Ureter (tissue), 1 donor: ENCODE results near the gene BZW2. TPM values are rescaled to one million over a fixed set of nuclear protein-coding genes. Genes with fewer than 3 reads are reported as not detected.
"Not testable (repeated sequence)": the region's sequence is repeated elsewhere in the genome, so short reads cannot be mapped to it uniquely, and the experiment has no call there.

Experiments
- DNase-seq: peaks from one replicate; pipeline ENCODE4 v3.0.0-alpha.2; 2020; ENCODE audit warnings: low spot score
- total RNA-seq: library from RNA; stranded (reverse); gene quantifications from one replicate; pipeline ENCODE4 v1.2.4, GENCODE V29; 2023
- donor health status: DM: yes; HTN: yes; CAD: no.

The BZW2 gene
- total RNA-seq, 1 donor from 2014 or later, result 96.3 TPM

DNA sequence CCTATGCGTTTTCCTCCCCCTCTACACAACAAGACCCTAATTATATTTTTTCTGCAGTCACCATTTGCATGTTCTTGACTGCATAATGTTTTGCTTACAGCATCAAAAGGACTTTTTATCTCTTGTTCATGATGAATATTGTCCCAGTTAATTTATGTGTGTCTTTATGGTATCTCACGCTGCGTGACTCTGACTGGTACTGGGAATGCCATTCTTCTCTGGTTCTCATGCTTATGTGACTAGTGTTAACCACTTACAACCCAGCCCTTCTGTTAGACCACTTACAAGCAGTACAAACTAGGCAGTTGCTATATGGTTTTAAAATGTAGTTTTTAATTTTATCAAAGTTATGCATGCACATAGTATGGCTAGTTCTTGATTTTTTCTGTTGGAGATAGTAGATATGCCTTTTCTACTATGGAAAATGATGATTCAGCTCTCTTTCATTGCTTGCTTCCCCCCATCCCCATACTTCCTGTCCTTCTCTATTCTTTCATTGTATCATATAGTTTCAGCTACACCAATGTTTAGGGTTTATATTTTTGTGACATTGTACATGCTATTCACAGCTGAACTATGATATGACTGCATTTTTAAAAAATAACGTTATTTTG is 24.9 kb downstream of the BZW2 start:
- DNase-seq, result no peak

DNA sequence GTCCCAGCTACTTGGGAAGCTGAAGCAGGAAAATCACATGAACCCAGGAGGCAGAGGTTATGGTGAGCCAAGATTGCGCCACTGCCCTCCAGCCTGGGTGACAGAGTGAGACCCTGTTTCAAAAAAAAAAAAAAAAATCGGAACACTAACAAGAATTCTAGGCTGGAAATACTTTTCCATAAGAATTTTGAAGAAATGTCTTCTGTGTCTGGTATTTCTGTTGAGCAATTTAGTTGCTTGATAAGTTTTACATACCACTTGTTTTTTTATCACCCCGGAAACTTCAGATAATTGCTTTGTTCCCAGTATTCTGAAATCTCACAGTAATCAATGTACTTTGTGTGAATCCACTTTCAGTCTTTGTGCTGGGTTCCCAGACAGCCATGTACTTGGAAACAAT is 25.8 kb downstream of the BZW2 start:
- no peak for DNase-seq

DNA sequence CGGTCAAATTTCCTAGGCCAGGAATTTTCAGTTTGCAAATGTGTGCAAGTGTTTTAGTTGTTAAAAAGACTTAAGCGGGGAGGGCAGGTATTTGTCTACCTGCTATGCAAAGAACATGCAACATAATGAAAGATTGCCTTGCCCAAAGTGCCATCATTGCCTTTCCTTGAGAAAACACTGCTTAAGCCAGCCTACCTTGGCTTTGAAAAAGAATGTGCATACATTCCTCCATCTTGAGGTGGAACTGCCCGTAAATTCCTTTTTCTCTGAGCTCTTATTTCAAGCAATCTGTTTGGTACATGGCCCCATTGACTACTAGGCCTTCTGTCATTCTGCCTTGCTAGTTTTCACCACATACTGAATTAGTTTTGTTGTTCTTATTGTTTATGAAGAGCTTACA is 29.3 kb downstream of the BZW2 start:
- DNase-seq, result no peak

DNA sequence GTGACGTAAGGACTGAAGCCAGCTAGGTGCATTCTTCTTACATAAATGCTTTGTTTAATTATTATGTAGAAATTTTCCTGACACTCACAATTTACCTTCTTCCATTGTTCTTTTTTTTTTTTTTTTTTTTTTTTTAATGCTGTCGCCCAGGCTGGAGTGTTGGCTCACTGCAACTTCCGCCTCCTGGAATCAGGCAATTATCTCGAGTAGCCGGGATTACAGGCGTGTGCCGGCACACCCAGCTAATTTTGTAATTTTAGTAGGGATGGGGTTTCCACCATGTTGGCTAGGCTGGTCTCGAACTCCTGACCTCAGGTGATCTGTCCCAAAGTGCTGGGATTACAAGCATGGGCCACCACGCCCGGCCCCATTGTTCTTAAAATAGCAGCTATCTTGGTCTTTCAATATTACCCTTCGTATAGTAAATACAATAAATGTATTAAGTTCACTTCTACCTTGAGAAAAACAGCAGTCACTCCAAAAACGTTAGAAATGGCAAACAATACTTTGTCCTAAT is 32.1 kb downstream of the BZW2 start:
- no peak for DNase-seq

DNA sequence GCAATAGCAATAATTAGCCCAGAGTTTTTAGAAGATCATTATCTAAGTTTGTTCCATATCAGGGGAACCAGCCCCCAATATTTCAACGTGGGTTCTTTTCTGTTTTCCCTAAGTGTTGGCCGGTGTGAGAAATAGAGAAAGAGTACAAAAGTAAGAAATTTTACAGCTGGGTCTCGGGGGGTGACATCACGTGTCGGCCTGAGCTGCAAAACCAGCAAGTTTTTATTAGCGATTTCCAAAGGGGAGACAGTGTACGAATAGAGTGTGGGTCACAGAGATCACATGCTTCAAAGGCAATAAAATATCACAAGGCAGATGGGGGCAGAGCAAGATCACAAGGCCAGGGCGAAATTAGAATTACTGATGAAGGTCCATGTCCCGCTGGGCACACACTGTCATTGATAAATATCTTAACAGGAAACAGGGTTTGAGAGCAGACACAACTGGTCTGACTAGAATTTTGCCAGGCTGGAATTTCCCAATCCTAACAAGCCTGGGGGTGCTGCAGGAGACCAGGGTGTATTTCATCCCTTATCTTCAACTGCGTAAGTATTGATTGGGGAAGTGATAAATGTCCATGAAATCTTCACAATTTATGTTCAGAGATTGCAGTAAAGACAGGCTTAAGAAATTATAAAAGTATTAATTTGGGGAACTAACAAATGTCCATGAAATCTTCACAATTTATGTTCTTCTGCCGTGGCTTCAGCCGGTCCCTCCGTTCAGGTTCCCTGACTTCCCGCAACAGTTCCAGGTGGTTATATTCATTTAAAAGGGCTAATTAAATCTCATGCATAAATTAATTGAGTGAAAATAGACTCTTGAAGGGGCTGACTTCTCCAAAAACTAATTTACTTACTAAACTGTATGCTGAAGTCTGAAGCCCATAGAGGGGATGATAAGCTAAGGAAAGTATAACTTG is 32.9 kb downstream of the BZW2 start:
- not testable (repeated sequence) for DNase-seq

DNA sequence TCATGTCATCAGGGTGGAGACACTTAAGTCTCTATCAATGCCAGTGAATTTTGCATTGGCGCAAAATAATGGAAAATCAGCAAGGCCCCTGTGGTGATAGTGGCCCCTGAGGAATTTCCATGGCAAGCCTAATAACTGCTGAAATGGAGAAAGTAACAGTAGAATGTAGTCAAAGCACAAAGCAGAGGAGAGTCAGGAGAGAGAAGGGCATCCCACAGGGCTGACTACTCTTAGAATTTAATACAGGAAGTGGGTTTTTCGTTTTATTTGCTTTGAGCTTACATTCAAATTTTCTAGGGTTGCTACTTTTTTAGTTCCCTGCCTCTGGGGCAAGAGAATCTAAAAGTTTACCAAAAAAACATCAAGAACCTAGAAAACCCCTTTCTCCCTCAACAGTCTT is 39.0 kb downstream of the BZW2 start:
- DNase-seq, result no peak

DNA sequence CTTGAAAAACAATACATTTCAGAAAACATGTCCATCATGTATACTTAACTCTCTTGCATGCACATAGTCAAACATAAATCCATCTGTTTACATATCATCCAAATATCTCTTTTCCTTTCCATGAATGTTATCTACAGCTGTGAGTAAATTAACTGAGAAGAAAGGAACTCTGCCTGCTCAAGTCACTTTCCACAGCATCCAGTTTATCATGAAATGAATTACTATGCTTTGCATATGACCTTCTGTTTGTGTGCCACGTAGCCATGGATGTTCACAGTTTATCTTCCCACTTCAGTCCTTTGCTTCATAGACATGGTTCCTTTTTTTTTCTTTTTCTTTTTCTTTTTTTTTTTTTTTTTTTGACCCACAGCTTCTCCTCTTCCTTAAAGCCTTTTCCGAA is 39.6 kb downstream of the BZW2 start:
- no peak for DNase-seq

DNA sequence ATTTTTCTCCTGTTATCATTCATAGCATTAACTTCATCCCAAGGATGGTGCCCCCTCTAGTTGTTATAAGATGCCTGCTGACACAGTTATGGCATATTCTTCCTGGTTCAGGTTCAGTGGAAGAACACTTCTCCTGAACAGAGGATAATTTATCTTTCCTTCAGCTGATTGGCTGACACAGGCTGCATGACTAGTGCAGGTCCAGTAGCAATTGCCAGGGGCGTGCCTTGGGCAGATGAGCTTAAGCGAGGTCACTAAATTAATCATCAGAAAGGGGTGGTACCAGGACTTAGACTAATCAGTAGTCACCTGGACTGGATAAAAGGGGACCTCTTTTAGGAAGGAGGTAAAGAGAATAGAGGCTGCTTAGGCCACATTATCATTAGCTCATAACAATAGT is 42.3 kb downstream of the BZW2 start:
- no peak for DNase-seq

DNA sequence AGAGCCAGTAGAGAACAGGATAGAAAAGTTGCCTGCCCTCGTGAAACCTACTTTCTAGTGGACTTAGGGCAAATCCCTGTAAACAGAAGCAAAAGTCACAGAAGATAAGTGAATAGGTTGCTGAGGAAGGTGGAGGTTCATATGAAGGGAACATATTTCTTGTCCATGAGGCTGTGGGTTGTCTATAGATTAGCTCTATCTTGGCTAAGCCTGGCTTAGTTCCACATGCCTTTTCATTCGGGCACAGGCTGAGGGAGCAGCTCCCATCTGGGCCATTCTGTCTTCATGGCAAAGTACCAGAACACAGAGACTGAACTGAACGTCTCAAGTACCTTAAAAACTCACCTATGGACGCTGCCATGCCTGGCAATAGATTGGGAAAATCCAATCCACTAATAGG is 45.3 kb downstream of the BZW2 start:
- DNase-seq, result no peak

DNA sequence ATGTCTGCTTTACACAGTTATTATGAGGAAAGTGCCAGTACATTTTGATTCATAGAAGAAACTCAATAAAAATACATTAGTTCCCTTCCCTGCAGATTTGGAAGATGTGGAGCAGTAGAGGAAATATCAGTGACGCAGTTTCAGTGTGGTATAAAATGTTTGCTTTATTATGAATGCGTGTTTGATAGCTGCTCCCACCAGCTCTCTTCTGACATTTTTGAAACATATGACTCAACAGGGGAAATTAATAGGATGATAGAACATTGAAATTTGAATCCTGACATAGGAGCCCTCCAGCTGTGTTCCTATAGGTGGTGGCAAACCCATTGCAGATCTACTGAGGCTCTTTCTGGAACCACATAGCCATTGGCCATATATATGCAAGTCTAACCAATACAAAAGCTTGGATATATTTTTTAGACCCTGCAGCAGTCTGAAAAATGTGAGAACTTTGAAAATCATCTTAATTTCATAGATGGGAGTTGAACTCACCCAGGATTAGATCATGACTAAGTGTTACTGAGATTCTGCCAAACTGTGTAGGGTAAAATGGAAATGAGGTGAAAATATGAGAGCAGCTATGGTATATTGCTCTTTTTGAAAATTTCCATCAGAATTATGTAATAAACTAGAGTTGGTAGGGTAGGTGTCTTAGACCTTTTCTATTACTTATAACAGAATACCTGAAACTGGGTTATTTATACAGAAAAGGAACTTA is 47.8 kb downstream of the BZW2 start:
- DNase-seq, result no peak

DNA sequence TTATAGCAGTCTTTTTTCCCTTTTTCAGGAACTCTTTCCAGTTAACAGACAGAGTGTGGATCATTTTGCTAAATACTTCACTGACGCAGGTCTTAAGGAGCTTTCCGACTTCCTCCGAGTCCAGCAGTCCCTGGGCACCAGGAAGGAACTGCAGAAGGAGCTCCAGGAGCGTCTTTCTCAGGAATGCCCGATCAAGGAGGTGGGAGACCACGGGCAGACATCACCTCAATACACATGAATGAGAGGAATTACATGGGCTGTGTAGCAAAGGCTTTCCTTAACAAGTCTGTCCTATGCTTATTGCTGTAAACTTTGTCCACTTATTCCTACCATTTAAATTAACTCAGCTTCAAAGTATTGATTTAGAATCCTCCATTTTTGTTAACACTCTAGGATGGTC is 48.8 kb downstream of the BZW2 start:
- DNase-seq, result no peak

DNA sequence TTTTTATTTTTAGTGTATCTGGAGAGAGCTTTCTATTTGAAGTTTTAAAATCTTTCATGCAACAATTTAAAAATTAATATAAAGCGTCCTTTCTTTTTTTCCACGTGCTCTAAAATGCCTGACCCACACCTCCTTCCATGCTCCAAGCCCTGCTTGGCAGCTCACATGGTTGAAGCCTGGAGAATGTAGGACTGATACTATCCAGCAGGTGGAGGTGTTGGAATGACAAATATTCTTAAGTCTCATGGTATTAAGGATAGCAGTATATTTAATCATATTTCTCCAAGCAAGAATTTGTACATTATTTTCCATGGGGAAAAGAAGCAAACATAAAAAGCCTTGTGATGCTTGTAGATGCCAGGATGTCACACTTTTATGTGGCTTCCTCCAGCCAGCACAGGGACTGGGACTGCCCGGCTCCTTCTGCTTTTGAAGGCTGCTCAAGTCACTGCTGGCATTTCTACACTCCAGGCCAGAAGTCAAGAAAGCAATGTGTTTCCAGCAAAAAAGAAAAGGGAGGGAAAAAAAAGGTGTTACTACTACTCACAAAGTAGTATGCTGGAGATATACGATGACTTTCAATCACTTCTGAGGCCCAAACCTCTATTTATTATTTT is 49.7 kb downstream of the BZW2 start:
- no peak for DNase-seq

DNA sequence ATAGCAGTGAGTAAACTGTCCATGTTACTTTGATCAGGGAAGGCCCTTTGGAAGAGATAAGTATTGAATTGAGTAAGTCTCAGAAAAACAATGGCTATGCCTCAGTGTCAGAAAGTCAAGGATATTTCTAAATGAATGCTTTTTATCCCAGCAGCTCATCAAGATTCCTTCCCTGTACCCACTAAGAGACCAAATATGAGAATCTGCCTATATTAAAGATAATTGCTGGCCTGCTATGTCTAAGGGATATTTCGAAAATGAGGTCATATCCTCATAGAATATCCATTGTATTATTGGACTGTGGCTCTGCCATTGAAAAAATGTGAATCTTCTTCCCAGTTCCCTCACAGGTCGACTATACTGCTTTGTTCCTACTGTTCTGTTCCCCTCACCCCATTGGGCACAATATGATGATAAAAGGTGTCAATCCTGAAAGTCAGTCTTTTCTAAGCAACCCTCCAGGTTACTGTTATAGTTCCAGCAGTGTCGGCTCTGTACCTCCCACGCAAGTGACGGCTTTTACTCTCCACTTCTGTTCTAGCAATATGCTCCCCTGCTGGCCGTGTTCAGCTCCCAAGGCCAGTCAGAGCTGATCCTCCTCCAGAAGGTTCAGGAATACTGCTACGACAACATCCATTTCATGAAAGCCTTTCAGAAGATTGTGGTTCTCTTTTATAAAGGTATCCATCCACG is 51.7 kb downstream of the BZW2 start:
- no peak for DNase-seq

DNA sequence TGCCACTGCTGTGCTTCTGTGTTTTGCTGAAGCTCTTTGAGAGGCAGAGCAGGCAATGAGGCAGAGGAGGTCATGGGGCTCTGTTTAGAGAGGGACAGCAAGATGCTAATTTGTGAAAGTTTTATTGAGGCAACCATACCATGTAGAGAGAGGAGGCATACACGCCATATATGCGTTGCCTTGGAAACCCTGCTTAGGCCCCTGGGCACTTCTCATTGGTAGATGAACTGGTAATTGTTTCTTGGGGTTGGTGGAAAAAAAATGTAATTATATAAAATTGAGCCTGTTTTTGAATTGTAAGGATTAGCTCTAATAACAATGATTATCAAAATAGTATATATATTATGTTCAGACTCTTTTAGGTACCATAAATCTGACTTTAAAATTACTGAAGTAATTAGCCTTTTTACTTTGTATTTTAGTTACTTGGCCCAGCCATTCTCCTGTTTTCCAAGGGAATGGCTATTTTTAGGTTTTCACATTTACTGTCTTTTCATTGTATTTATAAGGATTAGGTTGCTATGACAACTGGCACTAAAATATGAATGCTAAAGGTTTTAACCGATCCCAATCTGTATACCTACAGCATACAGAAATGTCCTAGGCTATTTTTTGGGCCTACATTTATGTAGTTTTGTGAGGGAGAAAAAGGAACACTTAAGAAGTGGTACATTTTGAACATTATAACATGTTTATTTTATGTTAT is 52.4 kb downstream of the BZW2 start:
- DNase-seq, result no peak

DNA sequence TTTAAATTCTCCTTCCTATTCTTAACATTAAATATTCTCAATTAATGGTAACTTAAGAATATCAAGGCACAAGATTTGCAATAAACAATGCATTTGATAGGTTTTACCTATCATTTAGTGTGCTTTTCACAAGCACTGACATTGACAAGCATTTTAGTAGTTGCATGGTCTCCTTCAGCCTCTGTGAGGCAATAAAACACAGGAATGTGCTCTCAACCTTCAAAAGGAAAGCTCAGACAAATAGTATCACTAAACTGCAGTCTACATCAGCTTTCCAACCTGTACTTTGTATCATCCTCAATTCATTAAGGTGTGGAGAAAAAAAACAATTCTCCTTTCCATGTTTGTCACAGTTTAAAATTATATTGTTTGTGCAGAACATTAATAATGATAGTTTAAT is 56.5 kb downstream of the BZW2 start:
- DNase-seq, result no peak

DNA sequence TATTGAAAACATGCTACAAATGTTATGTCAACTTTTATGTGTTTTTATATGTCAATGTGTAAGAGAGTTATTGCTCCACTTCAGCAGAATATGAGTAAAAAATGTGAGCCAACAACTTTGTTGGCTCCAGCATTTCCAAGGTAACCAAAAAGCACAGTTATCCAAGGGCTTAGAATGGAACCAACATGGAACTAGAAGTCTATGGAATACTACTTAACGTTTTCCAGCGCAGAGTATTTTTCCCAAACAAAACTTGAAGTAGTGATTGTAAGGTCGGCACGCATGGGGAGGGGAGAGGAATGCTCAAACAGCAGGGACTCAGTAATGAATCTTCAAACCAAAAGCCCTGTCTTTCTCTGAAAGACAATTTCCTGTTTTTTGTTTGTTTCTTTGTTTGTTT is 62.5 kb downstream of the BZW2 start:
- DNase-seq, result no peak

DNA sequence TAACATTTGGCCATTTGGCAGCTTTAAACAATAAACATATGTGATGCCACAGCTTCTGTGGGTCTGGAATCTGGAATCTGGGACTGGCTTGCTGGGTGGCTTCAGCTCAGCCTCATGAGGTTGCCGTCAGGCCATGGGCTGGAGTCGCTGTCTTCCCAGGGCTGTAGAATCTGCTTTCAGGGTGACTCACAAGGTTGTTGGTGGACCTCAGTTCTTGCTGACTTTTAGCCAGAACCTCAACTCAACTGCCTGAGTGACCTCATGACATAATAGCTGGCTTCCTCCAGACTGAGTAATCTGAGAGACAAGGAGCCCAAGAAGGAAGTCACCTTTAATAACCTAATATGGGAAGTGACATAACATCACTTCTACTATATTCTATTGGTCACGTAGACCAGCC is 63.0 kb downstream of the BZW2 start:
- DNase-seq, result no peak

DNA sequence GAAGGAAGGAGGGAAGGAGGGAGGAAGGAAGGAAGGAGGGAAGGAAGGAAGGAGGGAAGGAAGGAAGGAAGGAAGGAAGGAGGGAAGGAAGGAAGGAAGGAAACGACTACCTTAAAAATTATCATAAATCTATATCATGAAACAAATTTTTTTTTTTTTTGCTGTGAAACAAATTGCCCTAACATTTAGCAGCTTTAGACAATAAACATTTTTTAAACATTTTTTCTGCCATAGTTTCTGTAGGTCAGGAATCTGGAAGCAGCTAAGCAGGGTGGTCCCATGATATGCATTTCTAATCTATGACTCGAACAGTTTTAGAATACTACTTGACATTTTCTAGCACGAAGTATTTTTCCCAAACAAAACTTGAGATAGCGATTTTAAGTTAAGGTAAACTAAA is 64.7 kb downstream of the BZW2 start:
- no peak for DNase-seq

DNA sequence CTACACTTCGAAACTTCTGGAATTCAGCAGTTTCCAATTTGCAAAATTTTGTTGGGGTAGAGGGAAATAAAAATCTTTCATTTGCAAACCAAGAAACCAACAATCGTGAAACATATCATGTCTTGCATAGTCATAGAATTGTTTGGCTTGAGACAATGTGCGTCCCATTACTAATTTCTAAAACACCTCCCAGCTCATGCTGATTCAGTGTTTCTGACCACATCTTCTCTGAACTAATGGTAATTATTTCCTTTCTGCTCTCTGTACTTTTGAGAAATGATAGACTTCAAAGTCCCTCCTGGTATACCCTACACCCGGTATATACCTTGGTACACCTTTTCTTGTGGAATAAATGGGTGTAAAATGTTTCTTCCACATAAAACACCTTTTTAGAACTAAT is 65.7 kb downstream of the BZW2 start:
- DNase-seq, result no peak

DNA sequence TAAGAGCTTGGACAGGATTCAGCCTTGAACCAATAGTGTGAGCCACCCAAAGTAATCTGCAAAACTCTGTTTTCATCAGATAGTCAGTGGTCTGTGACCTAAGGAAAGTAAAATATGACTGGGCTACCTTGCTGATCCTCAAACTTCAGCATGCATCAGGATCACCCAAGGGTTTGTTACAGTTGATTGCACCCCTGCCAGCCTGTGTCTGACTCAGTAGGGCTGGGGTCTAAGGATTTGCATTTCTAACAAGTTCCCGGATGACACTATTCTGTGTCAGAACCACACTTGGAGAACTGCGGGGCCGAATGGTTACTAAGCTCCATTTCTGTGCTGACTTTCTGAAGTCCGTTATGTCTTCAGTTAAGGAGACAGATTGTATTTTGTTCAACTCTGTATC is 66.9 kb downstream of the BZW2 start:
- DNase-seq, result no peak

DNA sequence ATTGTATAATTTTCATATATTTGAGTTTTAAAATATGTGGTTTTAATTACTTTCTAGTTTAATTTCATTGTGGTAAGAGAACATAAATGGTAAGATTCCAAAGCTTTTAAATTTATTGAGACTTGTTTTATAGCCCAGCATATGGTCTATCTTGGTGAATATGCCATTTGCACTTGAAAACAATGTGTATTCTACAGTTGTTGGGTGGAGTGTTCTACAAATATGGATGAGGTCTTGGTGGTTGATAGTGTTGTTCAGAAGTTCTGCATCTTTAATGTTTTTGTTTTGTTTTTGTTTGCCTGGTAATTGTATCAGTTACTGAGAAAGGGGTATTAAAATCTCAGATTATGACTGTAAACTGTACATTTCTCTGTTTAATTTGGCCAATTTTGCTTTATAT is 69.9 kb downstream of the BZW2 start:
- DNase-seq, result no peak
